Progenitor cell of endocrine pancreas (in vitro differentiated cells): ENCODE measurements around the gene LDHA. TPM values are rescaled to one million over a fixed set of nuclear protein-coding genes. Genes with fewer than 3 reads are reported as not detected.
"Not testable (repeated sequence)": the region's sequence is repeated elsewhere in the genome, so short reads cannot be mapped to it uniquely, and the experiment has no call there.

Experiments used
- DNase-seq: peaks from one replicate; pipeline ENCODE4 v3.0.0; 2021; ENCODE audit warnings: low spot score; ENCODE audit not compliant: unreplicated experiment
- H3K27ac Mint-ChIP-seq: 2 replicates; pipeline ENCODE4 v1.8.0; 2021; ENCODE audit warnings: mild to moderate bottlenecking, moderate library complexity, mixed read lengths
- H3K27me3 Mint-ChIP-seq: 2 replicates; pipeline ENCODE4 v1.8.0; 2021; ENCODE audit warnings: mixed read lengths
- H3K36me3 Mint-ChIP-seq: 2 replicates; pipeline ENCODE4 v1.8.0; 2022; ENCODE audit warnings: mixed read lengths; ENCODE audit not compliant: insufficient read depth
- H3K4me1 Mint-ChIP-seq: 2 replicates; pipeline ENCODE4 v1.8.0; 2021; ENCODE audit warnings: low read depth, mixed read lengths
- H3K4me3 Mint-ChIP-seq: 2 replicates; pipeline ENCODE4 v1.8.0; 2021; ENCODE audit warnings: low read depth, mild to moderate bottlenecking, moderate library complexity, mixed read lengths
- H3K9me3 Mint-ChIP-seq: 2 replicates; pipeline ENCODE4 v1.8.0; 2021; ENCODE audit warnings: low read depth, mixed read lengths
- CTCF ChIP-seq: fragments of 200-600 bp; sonication (generic); IDR thresholded peaks from one replicate; pipeline ENCODE4 v1.5.0; 2021; ENCODE audit warnings: antibody characterized with exemption, mild to moderate bottlenecking; ENCODE audit not compliant: unreplicated experiment
- total RNA-seq: library from RNA; stranded (reverse); gene quantifications from 2 replicates; pipeline ENCODE4 v1.2.1, GENCODE V29; 2021

The LDHA gene
- total RNA-seq, 1 donor from 2014 or later, result 60.6 TPM

GRCh38 chr11:18393581-18394274 lies 635 bp upstream of the LDHA start:
- DNase-seq, result no peak
- TF ChIP-seq CTCF, result no peak
- H3K27ac Mint-ChIP-seq, result no peak overlapping the region
- H3K4me1 Mint-ChIP-seq, result peaks cover 14% of the 10 kb centered on the region
- H3K36me3 Mint-ChIP-seq, result peaks cover 2% of the 10 kb centered on the region
- no peaks in the 10 kb centered on the region for H3K9me3 Mint-ChIP-seq
- peaks cover 8% of the 10 kb centered on the region for H3K27me3 Mint-ChIP-seq
- peak overlapping the region; percentile 83 for H3K4me3 Mint-ChIP-seq

- TF ChIP-seq CTCF, result no peak
- peak overlapping the region; percentile 98 for H3K27ac Mint-ChIP-seq
- H3K27me3 Mint-ChIP-seq, result peaks cover 8% of the 10 kb centered on the region
- peaks cover 14% of the 10 kb centered on the region for H3K4me1 Mint-ChIP-seq
- peaks cover 2% of the 10 kb centered on the region for H3K36me3 Mint-ChIP-seq
- H3K4me3 Mint-ChIP-seq, result peak overlapping the region; percentile 83
- no peak for DNase-seq
- H3K9me3 Mint-ChIP-seq, result no peaks in the 10 kb centered on the region
Observed at GRCh38 chr11:18394928-18395734, 768 bp downstream of the LDHA start.

- H3K4me3 Mint-ChIP-seq, result peak overlapping the region; percentile 83
- peak; percentile 98 for DNase-seq
- H3K9me3 Mint-ChIP-seq, result no peaks in the 10 kb centered on the region
- peaks cover 8% of the 10 kb centered on the region for H3K27me3 Mint-ChIP-seq
- peaks cover 5% of the 10 kb centered on the region for H3K36me3 Mint-ChIP-seq
- peak overlapping the region; percentile 98 for H3K27ac Mint-ChIP-seq
- peaks cover 14% of the 10 kb centered on the region for H3K4me1 Mint-ChIP-seq
- TF ChIP-seq CTCF, result no peak
Observed at GRCh38 chr11:18395735-18396504, 1.6 kb downstream of the LDHA start.

GRCh38 chr11:18397921-18398320 lies 3.6 kb downstream of the LDHA start:
- no peak for TF ChIP-seq CTCF
- DNase-seq, result no peak
- Mint-ChIP-seq H3K4me3 (no peak overlapping the region), H3K4me1 (peaks cover 14% of the 10 kb centered on the region), H3K27ac (no peak overlapping the region), H3K27me3 (peaks cover 7% of the 10 kb centered on the region), H3K9me3 (no peaks in the 10 kb centered on the region), H3K36me3 (peaks cover 7% of the 10 kb centered on the region)

- H3K4me1 Mint-ChIP-seq, H3K27me3 Mint-ChIP-seq, DNase-seq, H3K27ac Mint-ChIP-seq, H3K4me3 Mint-ChIP-seq, H3K9me3 Mint-ChIP-seq: not testable (repeated sequence)
- peaks cover 13% of the 10 kb centered on the region for H3K36me3 Mint-ChIP-seq
Observed at GRCh38 chr11:18401077-18401476, 6.7 kb downstream of the LDHA start.
